ENCODE measurements around the gene CDC42BPB. TPM values are rescaled to one million over a fixed set of nuclear protein-coding genes. Genes with fewer than 3 reads are reported as not detected.

CDC42BPB gene
- total and polyA plus RNA-seq, 2 of the 13 experiments (the other 11 are each of a cell fraction or from before 2014, with no cell fraction given) = 19.7 to 32.3 TPM

GRCh38 chr14:102941419-102942011, 115.8 kb downstream of the CDC42BPB start:
- FAIRE-seq (no peak), DNase-seq (ENCODE audit: low spot score) (no peak), ATAC-seq (no peak)
- in situ Hi-C loops (cut with HindIII; ENCODE audit: extremely low pct_ligation_motif_present, low pct_unique_long_range_greater_than_20kb) (no loop called here), intact Hi-C loops (cut with micrococcal nuclease; ENCODE audit: unreplicated experiment) (no loop called here)
- Histone ChIP-seq H3K9ac (ENCODE audit: insufficient read depth, low read depth, low read length) (no peak overlapping the region), H3K4me3 (replicated peaks in 1 of 3; ENCODE audit: insufficient read depth in 1 of 3, low read depth in 2 of 3, low read length in 3 of 3) (no peak overlapping the region), H3K36me3 (replicated peaks in 1 of 2; ENCODE audit: control insufficient read depth in 1 of 2, insufficient read depth in 2 of 2, low read length in 2 of 2) (peaks cover 8 to 17% of the 10 kb centered on the region in 2 experiments; a peak in 4 of 5 replicates), H2AFZ (ENCODE audit: low read length) (no peak overlapping the region), H3K79me2 (ENCODE audit: insufficient read depth, low read length) (no peaks in the 10 kb centered on the region), H3K4me1 (ENCODE audit: insufficient read depth, low read length) (no peaks in the 10 kb centered on the region), H3K4me2 (ENCODE audit: low read depth, low read length) (no peak overlapping the region), H3K9me3 (ENCODE audit: low read length) (no peaks in the 10 kb centered on the region), H3K27me3 (ENCODE audit: control insufficient read depth in 1 of 2, insufficient read depth in 2 of 2, low read length in 2 of 2) (no peaks in the 10 kb centered on the region), H3K27ac (ENCODE audit: extremely low read length, insufficient read depth, low read length) (no peak overlapping the region), H4K20me1 (ENCODE audit: insufficient read depth, low read length) (no peaks in the 10 kb centered on the region)
- POLR2A ChIA-PET = no interaction called here
- TF ChIP-seq MAFF (IDR thresholded peaks at IDR 0.05; ENCODE audit: low read depth, low read length) (peak; percentile 79), MAFK (conservative IDR thresholded peaks at IDR 0.05 in 1 of 2, IDR thresholded peaks at IDR 0.05 in 1 of 2; ENCODE audit: low read length in 2 of 2) (peak; percentile 89), ZNF672 (CRISPR knock-in tag; IDR thresholded peaks at IDR 0.05) (no peak), ZNF205 (CRISPR knock-in tag; IDR thresholded peaks at IDR 0.05) (no peak), ZSCAN12 (CRISPR knock-in tag; IDR thresholded peaks at IDR 0.05) (no peak), LCORL (IDR thresholded peaks at IDR 0.05) (no peak), LCORL (CRISPR knock-in tag; IDR thresholded peaks at IDR 0.05) (no peak), CHCHD3 (CRISPR knock-in tag; IDR thresholded peaks at IDR 0.05) (no peak), TAF15 (IDR thresholded peaks at IDR 0.05; ENCODE audit: low read depth, low read length, poor library complexity, severe bottlenecking) (no peak)
- TF ChIP-seq, protein P1, sequence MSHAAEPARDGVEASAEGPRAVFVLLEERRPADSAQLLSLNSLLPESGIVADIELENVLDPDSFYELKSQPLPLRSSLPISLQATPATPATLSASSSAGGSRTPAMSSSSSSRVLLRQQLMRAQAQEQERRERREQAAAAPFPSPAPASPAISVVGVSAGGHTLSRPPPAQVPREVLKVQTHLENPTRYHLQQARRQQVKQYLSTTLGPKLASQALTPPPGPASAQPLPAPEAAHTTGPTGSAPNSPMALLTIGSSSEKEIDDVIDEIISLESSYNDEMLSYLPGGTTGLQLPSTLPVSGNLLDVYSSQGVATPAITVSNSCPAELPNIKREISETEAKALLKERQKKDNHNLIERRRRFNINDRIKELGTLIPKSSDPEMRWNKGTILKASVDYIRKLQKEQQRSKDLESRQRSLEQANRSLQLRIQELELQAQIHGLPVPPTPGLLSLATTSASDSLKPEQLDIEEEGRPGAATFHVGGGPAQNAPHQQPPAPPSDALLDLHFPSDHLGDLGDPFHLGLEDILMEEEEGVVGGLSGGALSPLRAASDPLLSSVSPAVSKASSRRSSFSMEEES (CRISPR knock-in tag; IDR thresholded peaks at IDR 0.05) = no peak
- BruUV-seq (replicated peaks) = no TSS peak
- CTCF ChIA-PET (ENCODE audit: low intra/inter-chr PET ratio, low total read pairs) = no interaction called here
- 91% methylated on average over 10 of the region's 10 CpGs for WGBS (ENCODE audit: low lambda C conversion rate)
